A673 (cell line): ENCODE results near the gene SPECC1L.
"Not testable (repeated sequence)": the region's sequence is repeated elsewhere in the genome, so short reads cannot be mapped to it uniquely, and the experiment has no call there.

Experiments used
- CTCF ChIP-seq: fragments of 300-800, 200-600 bp; sonication (generic); conservative IDR thresholded peaks from 2 replicates; pipeline ENCODE4 v1.5.1; 2017; ENCODE audit warnings: low read depth, mild to moderate bottlenecking, antibody characterized with exemption, low read length, moderate library complexity, mixed read lengths
- EZH2 ChIP-seq: fragments of 200-600 bp; sonication (generic); IDR thresholded peaks from 2 replicates; pipeline ENCODE4 v1.6.1; 2017; ENCODE audit warnings: borderline replicate concordance, low read depth, mild to moderate bottlenecking, mixed read lengths, antibody characterized with exemption, low read length; ENCODE audit not compliant: poor library complexity, severe bottlenecking

GRCh38 chr22:24253126-24253525 lies 17.5 kb upstream of the SPECC1L start:
- TF ChIP-seq CTCF, EZH2: not testable (repeated sequence)
